GDM1 (cell line): Measurements from ENCODE around the gene MTR.
"Not testable (repeated sequence)": the region's sequence is repeated elsewhere in the genome, so short reads cannot be mapped to it uniquely, and the experiment has no call there.

Experiments
- DNase-seq: peaks from one replicate; lab custom pipeline; 2025; lab: John Stamatoyannopoulos, UW

The MTR gene

GRCh38 chr1:236833575-236833974 is 38.5 kb downstream of the MTR start:
- DNase-seq, result no peak

DNA sequence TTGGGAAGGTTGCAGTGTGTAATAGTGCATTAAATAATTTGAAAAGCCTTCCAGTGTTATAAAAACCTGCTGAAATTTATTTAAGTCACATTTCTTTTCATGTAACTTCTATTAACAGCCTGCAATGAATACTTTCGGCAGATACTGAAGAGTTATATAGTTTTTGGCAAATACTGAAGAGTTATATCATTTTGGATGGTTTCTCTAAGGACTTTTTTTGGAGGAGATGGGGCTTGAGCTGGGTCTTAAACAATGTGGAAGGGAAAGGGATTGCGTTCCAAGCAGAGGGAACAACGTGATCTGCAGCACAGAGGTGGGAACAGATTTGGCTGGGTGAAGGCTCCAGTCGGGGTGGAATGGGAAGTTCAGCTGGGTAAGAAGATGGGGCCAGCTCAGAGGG is 39.8 kb downstream of the MTR start:
- DNase-seq, result no peak

DNA sequence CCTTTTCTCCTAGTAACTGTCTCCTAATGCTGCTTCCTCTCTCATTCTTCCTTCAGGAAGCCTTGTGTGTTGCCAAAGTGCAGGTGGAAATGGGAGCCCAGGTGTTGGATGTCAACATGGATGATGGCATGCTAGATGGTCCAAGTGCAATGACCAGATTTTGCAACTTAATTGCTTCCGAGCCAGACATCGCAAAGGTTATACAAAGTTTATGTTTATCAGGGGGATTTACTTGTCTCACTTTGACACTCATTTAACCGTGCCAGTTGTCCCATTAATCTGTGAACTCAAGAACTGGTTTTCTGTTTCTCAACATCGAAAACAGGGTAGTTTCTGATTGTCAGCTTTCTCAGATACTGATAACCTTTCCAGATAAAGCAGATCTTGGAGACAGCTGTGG is 40.4 kb downstream of the MTR start:
- DNase-seq, result no peak

GRCh38 chr1:236836157-236836556 is 41.1 kb downstream of the MTR start:
- no peak for DNase-seq

DNA sequence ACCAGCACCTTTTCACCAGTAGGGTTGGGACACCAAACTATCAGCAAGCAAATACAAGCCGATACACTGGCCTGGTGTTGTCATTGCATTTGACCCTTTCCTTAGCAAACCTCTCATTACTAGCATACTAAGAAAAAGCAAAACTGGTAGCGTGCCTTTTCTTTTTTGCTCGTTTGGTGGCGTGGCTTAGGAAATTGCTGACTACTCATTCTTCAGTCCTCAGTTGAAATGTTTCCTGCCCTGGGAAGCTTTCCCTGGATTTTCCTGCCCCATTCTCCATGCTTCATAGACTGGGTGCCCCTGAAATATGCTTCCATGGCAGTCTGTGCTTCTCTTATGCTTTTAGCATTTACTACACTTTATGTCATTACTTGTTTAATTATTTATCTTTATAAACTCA is 42.0 kb downstream of the MTR start:
- no peak for DNase-seq

GRCh38 chr1:236837897-236838296 is 42.8 kb downstream of the MTR start:
- DNase-seq, result no peak

DNA sequence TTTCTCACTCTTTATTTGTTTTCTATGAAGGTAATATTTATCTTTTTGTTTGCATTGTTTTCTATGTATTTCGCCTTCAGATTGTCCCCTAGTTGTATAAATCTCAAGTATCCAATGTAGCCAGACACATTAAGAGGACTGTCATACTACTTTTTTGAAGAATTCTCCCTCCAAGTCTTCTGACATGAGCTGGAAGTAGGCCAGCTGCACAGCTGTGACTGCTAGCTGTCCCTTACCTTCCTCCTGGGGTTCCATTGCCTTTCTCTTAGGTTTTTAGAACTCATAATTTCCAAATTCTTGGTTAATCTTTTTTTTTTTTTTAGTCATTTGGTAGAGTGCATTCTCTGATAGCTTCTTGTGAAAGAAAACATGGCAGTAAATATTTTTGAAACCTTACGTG is 46.2 kb downstream of the MTR start:
- DNase-seq, result no peak

DNA sequence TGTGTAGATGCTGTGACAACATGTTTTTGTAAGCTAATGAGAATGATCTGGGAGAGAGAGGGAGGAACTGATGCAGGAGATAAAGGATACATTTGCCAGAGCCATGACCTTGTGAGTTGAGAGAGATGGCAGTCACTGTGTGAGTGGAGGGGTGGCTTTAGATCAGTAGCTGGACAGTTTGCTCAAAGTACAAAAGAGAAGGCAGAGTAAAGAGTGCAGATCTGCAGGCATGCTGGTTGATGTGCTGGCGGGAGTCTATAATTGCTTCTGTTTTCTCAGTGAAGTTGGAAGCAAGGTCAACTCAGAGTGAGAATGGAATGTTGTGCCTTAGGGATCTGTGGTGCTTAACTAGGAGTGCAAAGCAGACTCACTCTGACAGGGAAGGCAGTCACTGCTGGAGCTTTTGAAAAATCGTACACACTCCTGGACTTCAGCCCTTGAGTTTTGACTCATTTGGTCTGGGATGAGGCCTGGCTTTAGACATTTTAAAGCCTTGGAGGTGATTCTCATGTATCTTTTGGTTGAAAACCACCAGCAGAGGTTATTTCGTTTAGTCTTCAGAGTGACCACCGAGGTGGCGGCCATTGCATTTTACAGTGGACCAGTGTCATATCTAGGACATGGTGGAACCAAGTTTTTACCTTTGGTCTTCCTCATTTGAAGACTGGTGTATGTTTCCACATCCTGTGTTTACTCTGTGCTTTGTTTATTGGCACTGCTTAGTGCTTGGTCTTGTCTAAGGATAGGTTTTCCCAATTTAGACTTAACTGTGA is 49.6 kb downstream of the MTR start:
- DNase-seq, result no peak

DNA sequence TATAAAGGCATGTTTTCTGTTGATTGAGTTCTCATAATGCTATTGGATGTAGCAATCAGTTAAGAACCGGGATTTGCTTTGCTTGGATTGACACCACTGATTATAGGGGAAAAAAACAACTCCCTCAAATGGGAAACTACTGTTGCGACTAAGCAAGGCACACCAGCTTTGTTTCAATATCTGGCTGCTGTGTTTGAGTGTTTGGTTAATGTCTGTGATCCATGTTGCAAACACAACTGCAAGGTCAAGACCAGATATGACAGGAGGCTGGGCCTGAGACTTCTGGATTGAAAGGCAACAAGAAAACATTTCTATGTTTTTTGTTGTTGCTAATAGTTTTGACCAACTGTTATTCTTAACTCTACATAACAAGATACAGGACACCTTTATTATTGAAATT is 50.7 kb downstream of the MTR start:
- no peak for DNase-seq

DNA sequence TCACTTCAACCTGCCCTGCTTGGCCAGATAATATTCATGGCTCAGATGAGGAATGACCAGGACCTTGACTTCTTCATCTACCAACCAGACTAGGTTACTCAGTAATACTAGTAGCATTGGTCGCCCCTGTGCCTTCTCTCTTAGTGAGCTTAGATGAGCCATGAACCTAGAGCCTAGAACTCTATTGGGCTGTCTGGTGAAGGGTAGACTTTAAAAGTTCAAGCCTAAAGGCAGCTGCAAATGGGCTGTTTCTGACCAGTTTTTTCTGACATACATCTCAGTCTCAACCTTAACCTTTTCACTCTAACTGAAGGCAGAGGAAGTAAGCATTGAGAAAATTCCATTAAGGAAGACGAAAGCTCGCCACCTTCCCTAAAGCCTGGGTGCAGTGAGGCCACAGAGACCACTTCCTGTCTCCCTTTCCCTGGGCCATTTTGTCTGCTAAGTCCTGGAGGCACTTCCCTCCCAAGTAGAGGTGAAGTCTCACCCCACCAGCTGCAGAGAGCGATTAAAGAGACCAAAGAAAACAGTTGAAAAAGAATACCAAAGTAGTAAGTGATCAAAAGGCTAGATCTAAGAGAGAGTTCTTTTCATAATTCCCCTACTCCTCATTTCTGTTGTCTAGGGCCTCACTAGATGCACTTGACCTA is 53.3 kb downstream of the MTR start:
- no peak for DNase-seq

DNA sequence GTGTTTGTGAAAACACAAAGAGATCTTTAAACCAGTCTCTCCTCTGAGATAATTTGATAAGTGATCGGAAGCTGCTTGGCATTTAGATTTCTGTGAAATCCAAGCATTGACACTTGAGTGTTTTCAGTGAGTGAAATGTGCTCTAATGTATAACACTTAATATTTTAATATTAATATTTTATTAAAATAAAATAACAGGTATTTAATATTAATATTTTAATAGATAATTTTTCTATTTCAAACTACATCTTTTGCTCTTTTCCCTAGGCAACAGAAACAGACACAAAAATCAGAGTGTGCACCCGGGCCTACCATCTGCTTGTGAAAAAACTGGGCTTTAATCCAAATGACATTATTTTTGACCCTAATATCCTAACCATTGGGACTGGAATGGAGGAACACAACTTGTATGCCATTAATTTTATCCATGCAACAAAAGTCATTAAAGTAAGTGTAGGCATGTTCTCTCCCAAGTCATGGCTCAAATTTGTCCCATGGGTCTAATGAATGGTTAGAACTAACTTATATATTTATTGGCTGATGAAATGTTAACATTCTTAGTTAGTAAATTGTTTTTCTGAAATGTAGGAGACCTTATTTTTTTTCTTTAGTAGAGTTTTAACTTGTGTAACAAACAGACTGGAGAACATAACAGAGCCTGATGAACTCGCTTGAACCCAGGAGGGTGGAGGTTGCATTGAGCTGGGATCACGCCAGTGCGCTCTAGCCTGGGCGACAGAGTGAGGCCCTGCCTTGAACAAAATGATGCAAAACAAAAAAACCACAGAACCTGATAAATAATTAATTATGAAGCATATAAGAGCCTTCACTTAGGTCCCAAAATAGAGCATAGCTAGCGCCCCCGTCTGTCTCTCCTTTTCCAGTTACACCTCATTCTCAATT is 55.2 kb downstream of the MTR start:
- no peak for DNase-seq

DNA sequence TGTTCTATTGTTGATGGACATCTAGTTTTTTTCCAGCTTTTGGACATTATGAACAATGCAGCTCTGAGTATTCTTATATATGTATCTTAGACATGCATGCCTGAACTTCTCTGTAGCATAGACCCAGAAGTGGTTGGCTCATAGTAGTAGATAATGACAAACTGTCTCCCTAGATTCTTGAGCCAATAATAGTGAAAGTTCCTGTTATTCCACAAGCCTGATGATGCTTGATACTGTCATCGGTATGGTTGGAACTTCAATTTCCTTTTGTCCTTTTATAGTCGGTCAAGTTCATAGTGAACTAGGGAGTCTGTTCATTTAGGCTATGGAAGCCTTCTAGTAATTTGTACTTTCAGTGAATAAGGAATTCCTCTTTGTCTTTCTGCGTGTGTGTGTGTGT is 56.8 kb downstream of the MTR start:
- no peak for DNase-seq

- no peak for DNase-seq
Measured at GRCh38 chr1:236853921-236854604, 59.0 kb downstream of the MTR start.

GRCh38 chr1:236854605-236854983 is 59.5 kb downstream of the MTR start:
- DNase-seq, result no peak

- DNase-seq, result not testable (repeated sequence)
Measured at GRCh38 chr1:236856649-236857048, 61.6 kb downstream of the MTR start.

DNA sequence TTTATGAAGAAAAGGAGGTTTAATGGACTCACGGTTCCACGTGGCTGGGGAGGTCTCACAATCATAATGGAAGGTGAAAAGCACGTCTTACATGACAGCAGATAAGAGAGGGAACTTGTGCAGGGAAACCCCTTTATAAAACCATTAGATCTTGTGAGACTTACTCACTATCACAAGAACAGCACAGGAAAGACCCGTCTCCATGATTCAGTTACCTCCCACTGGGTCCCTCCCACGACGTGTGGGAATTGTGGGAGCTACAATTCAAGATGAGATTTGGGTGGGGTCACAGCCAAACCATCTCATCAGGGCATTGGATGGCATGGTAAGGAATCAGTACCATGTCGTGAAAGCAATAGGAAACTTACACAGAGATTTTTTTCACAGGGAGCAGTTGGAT is 63.1 kb downstream of the MTR start:
- no peak for DNase-seq

DNA sequence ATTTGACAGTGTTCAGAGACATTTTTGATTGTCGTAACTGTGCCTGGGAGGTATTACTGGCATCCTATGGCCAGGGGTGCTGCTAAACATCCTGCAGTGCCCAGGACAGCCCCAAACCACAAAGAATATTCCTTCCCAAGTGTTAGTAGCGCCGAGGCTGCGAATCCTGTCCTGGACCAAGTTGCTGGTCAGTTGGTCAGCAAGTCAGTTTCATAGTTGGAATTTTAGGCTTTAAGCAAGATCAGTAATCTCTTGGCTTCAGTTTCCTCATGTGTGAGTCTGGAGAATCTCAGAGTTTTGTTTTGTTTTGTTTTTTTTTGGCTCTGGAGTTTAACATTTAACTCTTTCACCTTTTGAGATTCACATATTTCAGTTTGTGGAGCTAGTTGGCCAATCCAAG is 65.0 kb downstream of the MTR start:
- DNase-seq, result no peak

DNA sequence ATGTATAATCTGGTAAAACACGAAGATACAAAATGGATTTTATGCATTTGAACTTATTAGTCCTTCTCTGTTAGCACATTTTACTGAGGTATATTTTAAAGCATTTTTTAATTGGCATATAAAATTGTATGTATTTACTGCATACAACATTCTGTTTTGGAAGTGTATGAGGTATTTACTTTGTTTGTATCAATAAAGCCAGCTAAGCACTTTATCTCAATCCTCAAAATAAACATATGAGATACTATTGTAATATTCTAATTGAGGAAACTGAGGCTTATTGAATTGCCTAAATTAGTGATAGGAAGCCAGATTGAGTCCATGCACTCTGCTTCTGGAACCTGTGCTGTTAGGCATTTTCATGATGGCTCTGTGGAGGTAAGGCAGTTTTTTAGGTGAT is 65.6 kb downstream of the MTR start:
- DNase-seq, result no peak

DNA sequence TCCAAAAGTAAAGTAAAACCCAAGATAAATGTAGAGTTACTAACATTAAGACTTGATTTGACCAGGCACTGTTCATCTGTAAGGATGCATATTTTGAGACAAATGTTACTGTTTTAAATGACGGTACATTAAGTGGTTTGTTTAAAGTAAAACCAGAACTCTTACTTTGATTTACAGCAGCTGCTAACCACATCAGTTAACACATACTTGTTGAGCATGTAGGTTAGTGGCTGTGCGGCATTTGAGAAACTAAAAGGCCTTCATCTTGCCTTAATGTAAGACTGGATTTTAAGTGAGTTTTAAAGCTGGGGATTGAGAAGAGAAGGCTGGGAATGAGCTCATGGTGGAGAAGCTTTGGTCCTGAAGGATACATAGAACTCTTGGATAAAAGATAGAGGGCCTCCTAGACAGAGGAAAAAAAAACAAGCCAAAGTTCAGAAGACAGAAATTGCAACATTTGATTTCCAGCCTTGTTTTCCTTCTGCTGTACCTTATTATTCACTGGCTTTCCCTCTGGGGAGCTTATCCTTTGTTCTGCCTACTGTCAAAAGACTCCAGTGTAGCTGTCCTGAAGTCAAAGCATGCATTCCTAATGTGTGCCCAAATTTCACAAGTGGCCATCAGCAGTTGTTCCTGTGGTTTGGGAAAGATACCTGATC is 66.6 kb downstream of the MTR start:
- no peak for DNase-seq

GRCh38 chr1:236862219-236862591 is 67.1 kb downstream of the MTR start:
- DNase-seq, result no peak

GRCh38 chr1:236862615-236863211 is 67.6 kb downstream of the MTR start:
- DNase-seq, result no peak
